HG03108 (cell line): Measurements from ENCODE around the gene PTMS.

Source experiments
- ATAC-seq: cut with Tn5 transposase; IDR thresholded peaks from one replicate; pipeline ENCODE4 v1.9.1; 2021; ENCODE audit warnings: moderate library complexity; ENCODE audit not compliant: unreplicated experiment

Gene PTMS

GRCh38 chr12:6787309-6787708, 21.1 kb downstream of the PTMS start:
- ATAC-seq: no peak

DNA sequence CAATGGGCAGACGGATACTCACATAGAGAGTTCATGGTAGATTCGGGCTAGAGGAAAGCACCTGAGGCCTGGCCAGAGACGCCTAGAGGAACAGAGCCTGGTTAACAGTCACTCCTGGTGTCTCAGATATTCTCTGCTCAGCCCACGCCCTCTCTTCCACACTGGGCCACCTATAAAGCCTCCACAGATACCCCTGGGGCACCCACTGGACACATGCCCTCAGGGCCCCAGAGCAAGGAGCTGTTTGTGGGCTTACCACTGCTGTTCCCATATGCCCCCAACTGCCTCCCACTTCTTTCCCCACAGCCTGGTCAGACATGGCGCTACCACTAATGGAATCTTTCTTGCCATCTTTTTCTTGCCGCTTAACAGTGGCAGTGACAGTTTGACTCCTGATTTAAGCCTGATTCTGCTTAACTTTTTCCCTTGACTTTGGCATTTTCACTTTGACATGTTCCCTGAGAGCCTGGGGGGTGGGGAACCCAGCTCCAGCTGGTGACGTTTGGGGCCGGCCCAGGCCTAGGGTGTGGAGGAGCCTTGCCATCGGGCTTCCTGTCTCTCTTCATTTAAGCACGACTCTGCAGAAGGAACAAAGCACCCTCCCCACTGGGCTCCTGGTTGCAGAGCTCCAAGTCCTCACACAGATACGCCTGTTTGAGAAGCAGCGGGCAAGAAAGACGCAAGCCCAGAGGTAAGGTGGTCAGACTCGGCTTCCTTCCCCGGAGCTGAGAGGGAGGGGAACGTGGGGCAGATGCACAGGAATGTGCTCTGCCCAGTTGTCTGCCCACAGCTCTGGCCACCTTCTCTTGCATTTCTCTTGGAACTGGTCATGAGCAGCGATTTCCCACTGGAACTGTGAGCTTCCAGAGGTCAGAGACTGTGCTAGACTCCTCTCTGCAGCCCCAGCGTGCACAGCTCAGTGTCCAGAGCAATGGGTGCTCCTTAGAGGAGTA, 23.1 kb downstream of the PTMS start, which contains the start of gene CD4:
Gene CD4 (plus strand): TSS at position 557 of the 953 bp plus-strand sequence. CDS start 10,611 bp downstream, outside the sequence.
- ATAC-seq: no peak

DNA sequence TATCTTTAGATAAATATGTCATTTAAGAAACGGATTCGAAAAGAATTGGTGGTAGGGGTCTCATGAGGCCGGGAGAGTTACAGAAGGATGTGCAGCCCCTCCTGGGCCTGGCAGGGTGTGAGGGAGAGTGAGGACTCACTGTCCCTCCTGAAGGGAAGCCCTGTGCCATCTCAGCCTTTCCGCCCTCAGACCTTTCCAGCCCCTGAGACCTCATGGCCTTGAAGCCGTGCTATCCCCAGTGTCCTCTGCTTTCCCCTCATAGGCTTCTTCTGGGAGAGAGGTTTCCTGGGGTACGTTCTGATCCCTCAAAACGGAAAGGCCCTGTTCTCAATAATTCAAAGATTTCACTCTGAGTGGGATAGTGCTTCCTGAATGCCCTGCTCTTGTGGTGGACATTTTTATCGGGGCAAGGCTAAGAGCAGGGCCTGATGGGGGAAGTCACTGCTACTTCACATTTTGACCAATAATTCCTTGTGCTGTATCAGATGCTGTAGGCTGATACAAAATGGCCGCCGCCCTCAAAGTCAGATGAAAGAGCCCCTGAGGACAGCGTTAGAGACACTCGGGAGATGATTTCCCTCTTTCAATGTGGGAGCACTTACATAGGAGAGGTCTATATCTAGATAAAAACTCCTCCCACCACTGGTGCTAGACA, 24.5 kb downstream of the PTMS start:
- no peak for ATAC-seq

- no peak for ATAC-seq
Observed at GRCh38 chr12:6791931-6792520, 25.9 kb downstream of the PTMS start.

- ATAC-seq: no peak
Observed at GRCh38 chr12:6792522-6793201, 26.5 kb downstream of the PTMS start.

DNA sequence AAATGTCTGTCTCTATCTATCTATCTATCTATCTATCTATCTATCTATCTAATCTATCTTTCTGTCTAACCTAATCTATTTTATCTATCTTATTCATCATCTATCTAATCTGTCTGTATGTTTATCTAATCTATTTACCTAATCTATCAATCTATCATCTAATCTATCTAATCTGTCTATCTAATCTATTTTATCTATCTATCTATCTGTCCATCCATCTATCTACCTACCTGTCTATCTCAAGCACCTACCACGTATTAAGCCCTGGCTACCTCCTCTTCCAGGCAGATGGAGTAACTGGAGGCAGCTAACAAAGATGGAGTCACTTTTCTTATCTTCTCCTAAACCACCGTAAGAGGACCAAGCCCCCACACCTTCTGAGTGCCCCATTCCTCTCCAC, 28.9 kb downstream of the PTMS start:
- ATAC-seq: no peak

- ATAC-seq: no peak
Observed at GRCh38 chr12:6796576-6796975, 30.4 kb downstream of the PTMS start.

GRCh38 chr12:6799147-6799546, 33.0 kb downstream of the PTMS start:
- no peak for ATAC-seq

- no peak for ATAC-seq
Observed at GRCh38 chr12:6807170-6807569, 41.0 kb downstream of the PTMS start.

GRCh38 chr12:6809056-6809455, 42.9 kb downstream of the PTMS start:
- no peak for ATAC-seq

GRCh38 chr12:6810758-6811157, 44.6 kb downstream of the PTMS start:
- ATAC-seq: no peak

- ATAC-seq: no peak
Observed at GRCh38 chr12:6813363-6813762, 47.2 kb downstream of the PTMS start.

- ATAC-seq: no peak
Observed at GRCh38 chr12:6816598-6816997, 50.4 kb downstream of the PTMS start.

DNA sequence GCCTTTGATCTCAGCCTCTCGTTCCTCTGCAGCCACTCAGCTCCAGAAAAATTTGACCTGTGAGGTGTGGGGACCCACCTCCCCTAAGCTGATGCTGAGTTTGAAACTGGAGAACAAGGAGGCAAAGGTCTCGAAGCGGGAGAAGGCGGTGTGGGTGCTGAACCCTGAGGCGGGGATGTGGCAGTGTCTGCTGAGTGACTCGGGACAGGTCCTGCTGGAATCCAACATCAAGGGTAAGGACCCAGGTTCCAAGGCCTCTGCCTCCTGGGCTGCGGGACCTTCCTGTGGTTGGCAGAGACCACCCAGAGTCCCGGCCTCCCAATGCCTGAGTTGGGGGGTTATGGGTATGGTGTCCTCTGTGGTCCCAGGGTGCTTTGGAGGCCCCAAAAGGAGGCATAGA, 50.9 kb downstream of the PTMS start:
- no peak for ATAC-seq

DNA sequence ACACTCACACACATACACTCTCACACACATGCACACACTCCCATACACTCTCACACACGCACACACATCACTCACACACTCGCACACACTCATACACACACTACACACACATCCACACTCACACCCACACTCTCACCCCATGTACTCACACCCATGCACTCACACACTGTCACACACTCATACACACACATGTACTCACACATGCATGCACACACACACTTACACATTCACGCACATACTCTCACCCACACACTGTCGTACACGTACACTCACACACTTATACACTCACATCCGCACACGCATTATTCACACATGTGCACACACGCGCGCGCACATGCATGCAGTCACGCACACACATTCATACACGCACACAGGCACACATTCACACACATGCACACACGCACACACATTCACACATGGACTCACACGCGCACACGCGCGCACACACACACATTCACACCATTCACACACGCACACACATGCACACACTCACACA, 51.5 kb downstream of the PTMS start:
- ATAC-seq: no peak

- no peak for ATAC-seq
Observed at GRCh38 chr12:6818222-6818621, 52.1 kb downstream of the PTMS start.

GRCh38 chr12:6818645-6819044, 52.5 kb downstream of the PTMS start:
- ATAC-seq: no peak

GRCh38 chr12:6819106-6820030, 53.2 kb downstream of the PTMS start:
- no peak for ATAC-seq

DNA sequence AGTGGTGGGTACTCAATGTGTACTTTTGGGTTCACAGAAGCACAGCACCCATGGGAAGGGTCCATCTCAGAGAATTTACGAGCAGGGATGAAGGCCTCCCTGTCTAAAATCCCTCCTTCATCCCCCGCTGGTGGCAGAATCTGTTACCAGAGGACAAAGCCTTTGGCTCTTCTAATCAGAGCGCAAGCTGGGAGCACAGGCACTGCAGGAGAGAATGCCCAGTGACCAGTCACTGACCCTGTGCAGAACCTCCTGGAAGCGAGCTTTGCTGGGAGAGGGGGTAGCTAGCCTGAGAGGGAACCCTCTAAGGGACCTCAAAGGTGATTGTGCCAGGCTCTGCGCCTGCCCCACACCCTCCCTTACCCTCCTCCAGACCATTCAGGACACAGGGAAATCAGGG, 54.0 kb downstream of the PTMS start:
- ATAC-seq: no peak
